OCI-LY7 (cell line): ENCODE results near the gene EDC3. TPM values are rescaled to one million over a fixed set of nuclear protein-coding genes. Genes with fewer than 3 reads are reported as not detected.
"Not testable (repeated sequence)": the region's sequence is repeated elsewhere in the genome, so short reads cannot be mapped to it uniquely, and the experiment has no call there.

ENCODE experiments used
- BruUV-seq: library from RNA; stranded (reverse); fragments of 400-500 nt; replicated peaks from 2 replicates; lab custom pipeline; 2021; lab: Mats Ljungman, UMichigan
- CTCF ChIA-PET: fragments of 300-600 bp; sonication (Branson Sonifier 250); formaldehyde crosslinking; loops from one replicate; lab custom pipeline; 2022; ENCODE audit warnings: antibody characterized with exemption; ENCODE audit not compliant: unreplicated experiment; lab: Charles Lee
- POLR2A ChIA-PET: fragments of 300-600 bp; sonication (Branson Sonifier 250); formaldehyde crosslinking; loops from one replicate; lab custom pipeline; 2022; ENCODE audit warnings: antibody characterized with exemption; lab: Charles Lee
- DNase-seq: peaks from one replicate; pipeline ENCODE4 v3.0.0-alpha.2; 2015; ENCODE audit warnings: low spot score
- H2AFZ ChIP-seq: fragments of 200-600 bp; sonication (generic), shearing (Covaris generic); 2 replicates; pipeline ENCODE4 v1.6.1; 2014; ENCODE audit warnings: mild to moderate bottlenecking, antibody characterized with exemption, low read length, moderate library complexity
- H3K27ac ChIP-seq: fragments of 200-600 bp; sonication (generic); 2 replicates; pipeline ENCODE4 v1.5.1; 2014; ENCODE audit warnings: mixed run types, low read depth, mild to moderate bottlenecking, moderate library complexity, low read length, inconsistent platforms; ENCODE audit not compliant: poor library complexity, severe bottlenecking
- H3K36me3 ChIP-seq: fragments of 200-600 bp; sonication (generic); 2 replicates; pipeline ENCODE4 v1.6.1; 2014; ENCODE audit warnings: mild to moderate bottlenecking, antibody characterized with exemption, low read length, moderate library complexity, mixed read lengths; ENCODE audit not compliant: insufficient read depth
- H3K4me1 ChIP-seq: fragments of 200-600 bp; sonication (generic); 2 replicates; pipeline ENCODE4 v1.5.1; 2014; ENCODE audit warnings: mild to moderate bottlenecking, low read length; ENCODE audit not compliant: insufficient read depth, poor library complexity, severe bottlenecking
- H3K4me2 ChIP-seq: fragments of 200-600 bp; sonication (generic); 2 replicates; pipeline ENCODE4 v1.6.1; 2014; ENCODE audit warnings: mild to moderate bottlenecking, low read length
- H3K4me3 ChIP-seq: fragments of 200-600 bp; sonication (generic); 2 replicates; pipeline ENCODE4 v1.5.1; 2014; ENCODE audit warnings: mild to moderate bottlenecking, low read depth, low read length; ENCODE audit not compliant: poor library complexity, severe bottlenecking
- H3K79me2 ChIP-seq: fragments of 200-600 bp; sonication (generic); 2 replicates; pipeline ENCODE4 v1.6.1; 2016; ENCODE audit warnings: low read depth, mild to moderate bottlenecking, low read length, moderate library complexity, mixed read lengths; ENCODE audit not compliant: insufficient read depth
- H3K9me2 ChIP-seq: fragments of 200-600 bp; sonication (generic); 2 replicates; pipeline ENCODE4 v1.6.1; 2016; ENCODE audit warnings: mild to moderate bottlenecking, low read length, mixed read lengths; ENCODE audit not compliant: insufficient read depth
- H3K9me3 ChIP-seq: fragments of 200-600 bp; sonication (generic); 2 replicates; pipeline ENCODE4 v1.6.1; 2014; ENCODE audit warnings: mild to moderate bottlenecking, mixed run types, low read length, mixed read lengths
- H4K20me1 ChIP-seq: fragments of 200-600 bp; sonication (generic); 2 replicates; pipeline ENCODE4 v1.6.1; 2014; ENCODE audit warnings: mild to moderate bottlenecking, antibody characterized with exemption, low read length, moderate library complexity, mixed read lengths; ENCODE audit not compliant: insufficient read depth
- CTCF ChIP-seq: fragments of 200-600 bp; sonication (generic); conservative IDR thresholded peaks from 2 replicates; pipeline ENCODE4 v1.5.1; 2014; ENCODE audit warnings: mild to moderate bottlenecking, antibody characterized with exemption, low read length, moderate library complexity, mixed read lengths
- EZH2phosphoT487 ChIP-seq: fragments of 200-600 bp; sonication (generic); IDR thresholded peaks from 2 replicates; pipeline ENCODE4 v1.6.1; 2018; ENCODE audit warnings: low read depth, borderline replicate concordance, mild to moderate bottlenecking, mixed run types, antibody characterized with exemption, low read length, moderate library complexity, mixed read lengths
- intact Hi-C: fragments of 100-400 bp; cut with micrococcal nuclease; formaldehyde crosslinking; loops from one replicate; pipeline ENCODE4 v1.10.0; 2022; ENCODE audit not compliant: unreplicated experiment
- total RNA-seq, 2 experiments: library from RNA; depleted of rRNA in 1 of 2; stranded (reverse); fragments of >200 nt in 1 of 2; shearing (Covaris generic) in 1 of 2; gene quantifications; 2 replicates each; pipeline ENCODE4 v1.2.3, GENCODE V29; 2014 to 2022

Gene EDC3
- total RNA-seq, 2 experiments from 2014 or later, result 13.4 to 51.4 TPM

DNA sequence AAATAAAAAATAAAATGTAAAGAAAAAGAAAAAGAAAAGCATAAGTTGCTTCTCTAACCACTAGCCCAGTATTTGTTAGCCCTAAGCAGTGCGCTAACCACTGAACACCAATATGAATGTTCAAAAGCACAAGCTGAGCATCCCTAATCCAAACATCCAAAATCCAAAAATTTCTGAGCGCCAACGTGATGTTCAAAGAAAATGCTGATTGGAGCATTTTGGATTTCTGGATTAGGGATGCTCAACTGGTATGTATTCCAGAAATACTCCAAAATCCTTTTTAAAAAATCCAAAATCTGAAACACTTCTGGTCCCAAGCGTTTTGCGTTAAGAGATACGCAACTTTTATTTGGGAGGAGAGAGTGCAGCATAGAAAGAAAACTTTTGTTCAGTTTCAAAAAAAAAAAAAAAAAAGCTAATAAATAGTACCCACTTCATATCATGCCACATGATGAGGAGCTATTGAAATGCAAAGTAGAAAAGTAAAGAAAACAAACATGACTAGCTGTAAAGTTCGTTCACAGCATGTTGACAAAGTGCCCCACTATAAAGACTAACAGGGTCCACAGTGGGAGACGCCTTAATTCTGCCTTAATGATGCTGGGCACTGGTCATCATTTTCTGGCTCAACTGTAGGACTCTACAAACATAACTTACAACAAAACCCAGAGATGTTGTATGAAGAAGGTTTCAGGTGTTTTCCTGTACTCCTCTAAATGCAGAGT, 32.4 kb downstream of the EDC3 start:
- H3K36me3 ChIP-seq, result peaks cover 19% of the 10 kb centered on the region
- no peak overlapping the region for H3K4me2 ChIP-seq
- ChIA-PET CTCF (no interaction called here), POLR2A (interaction anchor here (0.7 to 1.3 kb wide), 2 partner anchors 14 to 27 kb away, joined by 3 to 6 read pairs; no protein-coding TSS in a partner anchor)
- no TSS peak for BruUV-seq
- H3K9me2 ChIP-seq, result no peaks in the 10 kb centered on the region
- H3K79me2 ChIP-seq, result no peaks in the 10 kb centered on the region
- H2AFZ ChIP-seq, result no peak overlapping the region
- no peak overlapping the region for H3K4me3 ChIP-seq
- no peaks in the 10 kb centered on the region for H3K9me3 ChIP-seq
- intact Hi-C loops, result no loop called here
- TF ChIP-seq CTCF (no peak), EZH2phosphoT487 (no peak)
- no peaks in the 10 kb centered on the region; the same call in 1 of the 2 replicates for H4K20me1 ChIP-seq
- no peak overlapping the region for H3K27ac ChIP-seq
- DNase-seq, result no peak
- H3K4me1 ChIP-seq, result no peaks in the 10 kb centered on the region

GRCh38 chr15:74662064-74662860, 33.6 kb downstream of the EDC3 start:
- Histone ChIP-seq H4K20me1 (no peaks in the 10 kb centered on the region), H3K36me3 (peaks cover 9% of the 10 kb centered on the region; the same call in 1 of the 2 replicates), H3K27ac (no peak overlapping the region), H3K9me3 (no peaks in the 10 kb centered on the region), H2AFZ (no peak overlapping the region), H3K9me2 (no peaks in the 10 kb centered on the region), H3K4me3 (no peak overlapping the region), H3K79me2 (no peaks in the 10 kb centered on the region), H3K4me1 (no peaks in the 10 kb centered on the region), H3K4me2 (no peak overlapping the region)
- BruUV-seq, result no TSS peak
- ChIA-PET POLR2A (no interaction called here), CTCF (no interaction called here)
- DNase-seq, result no peak
- intact Hi-C loops, result no loop called here
- no peak for TF ChIP-seq EZH2phosphoT487
- TF ChIP-seq CTCF, result no peak

- H4K20me1 ChIP-seq, H3K27ac ChIP-seq, H3K9me2 ChIP-seq, H3K79me2 ChIP-seq, H3K4me1 ChIP-seq, intact Hi-C loops, H3K9me3 ChIP-seq, CTCF ChIA-PET, H3K4me3 ChIP-seq, H2AFZ ChIP-seq, DNase-seq, H3K4me2 ChIP-seq, BruUV-seq: not testable (repeated sequence)
- H3K36me3 ChIP-seq, result peaks cover 15% of the 10 kb centered on the region
- POLR2A ChIA-PET, result interaction anchor here (0.6 kb wide), 1 partner anchor 199 kb away, joined by 3 read pairs; no protein-coding TSS in a partner anchor
Measured at GRCh38 chr15:74661280-74661679, 34.5 kb downstream of the EDC3 start.
